Measurements from ENCODE around the gene SLC27A2.
"Not testable (repeated sequence)": the region's sequence is repeated elsewhere in the genome, so short reads cannot be mapped to it uniquely, and the experiment has no call there.

The SLC27A2 gene

GRCh38 chr15:50164458-50164857 is 17.5 kb upstream of the SLC27A2 start:
- no peak for DNase-seq

- no peak for DNase-seq
Measured at GRCh38 chr15:50166216-50166615, 15.8 kb upstream of the SLC27A2 start.

- DNase-seq = no peak
Measured at GRCh38 chr15:50167110-50167509, 14.9 kb upstream of the SLC27A2 start.

- no peak for DNase-seq
Measured at GRCh38 chr15:50168379-50168778, 13.6 kb upstream of the SLC27A2 start.

GRCh38 chr15:50168783-50169411 is 13.1 kb upstream of the SLC27A2 start:
- DNase-seq = no peak

GRCh38 chr15:50172360-50172895 is 9.6 kb upstream of the SLC27A2 start:
- DNase-seq = not testable (repeated sequence)

- DNase-seq = no peak
Measured at GRCh38 chr15:50176869-50177268, 5.1 kb upstream of the SLC27A2 start.

GRCh38 chr15:50180091-50180490 is 1.9 kb upstream of the SLC27A2 start:
- DNase-seq = peak; percentile 28

- no peak for DNase-seq
Measured at GRCh38 chr15:50180582-50180981, 1.4 kb upstream of the SLC27A2 start.

- no peak for DNase-seq
Measured at GRCh38 chr15:50181201-50181968, 611 bp upstream of the SLC27A2 start.

- DNase-seq = peak; percentile 59
Measured at GRCh38 chr15:50182219-50183013, 420 bp downstream of the SLC27A2 start.

- peak; percentile 66 for DNase-seq
Measured at GRCh38 chr15:50183112-50183794, 1.3 kb downstream of the SLC27A2 start.

- DNase-seq = no peak
Measured at GRCh38 chr15:50184863-50185504, 3.0 kb downstream of the SLC27A2 start.

GRCh38 chr15:50186090-50186489 is 4.1 kb downstream of the SLC27A2 start:
- DNase-seq = no peak

- peak; percentile 59 for DNase-seq
Measured at GRCh38 chr15:50186752-50187151, 4.8 kb downstream of the SLC27A2 start.

GRCh38 chr15:50187525-50187924 is 5.5 kb downstream of the SLC27A2 start:
- peak; percentile 25 for DNase-seq

GRCh38 chr15:50187997-50188396 is 6.0 kb downstream of the SLC27A2 start:
- no peak for DNase-seq

- not testable (repeated sequence) for DNase-seq
Measured at GRCh38 chr15:50188793-50189192, 6.8 kb downstream of the SLC27A2 start.

GRCh38 chr15:50189633-50190032 is 7.6 kb downstream of the SLC27A2 start:
- peak; percentile 89 for DNase-seq

- DNase-seq = no peak
Measured at GRCh38 chr15:50190166-50190570, 8.2 kb downstream of the SLC27A2 start.

- DNase-seq = peak; percentile 49
Measured at GRCh38 chr15:50190723-50191122, 8.7 kb downstream of the SLC27A2 start.

- DNase-seq = peak; percentile 12
Measured at GRCh38 chr15:50192164-50192563, 10.2 kb downstream of the SLC27A2 start.
